H1 (cell line): ENCODE results near the gene FOXN3. TPM values are rescaled to one million over a fixed set of nuclear protein-coding genes. Genes with fewer than 3 reads are reported as not detected.

Source experiments
- ASH2L ChIP-seq: fragments of 200-600, 300-600 bp; sonication (generic); IDR thresholded peaks from one replicate; pipeline ENCODE4 v1.7.1; 2017; ENCODE audit warnings: low read length
- NANOG ChIP-seq: IDR thresholded peaks from 2 replicates; pipeline ENCODE4 v1.6.1; 2011; ENCODE audit warnings: low read length, low read depth, mild to moderate bottlenecking, inconsistent platforms; ENCODE audit not compliant: insufficient read depth, poor library complexity, severe bottlenecking
- RAD21 ChIP-seq, 2 experiments: IDR thresholded peaks in 1 of 2; conservative IDR thresholded peaks in 1 of 2; 2 replicates each; pipeline ENCODE4 v1.6.1; 2011; ENCODE audit warnings: low read depth in 2 of 2, low read length in 2 of 2, improper control_type of control experiment in 1 of 2, inconsistent platforms in 1 of 2, mild to moderate bottlenecking in 1 of 2, moderate library complexity in 1 of 2
- SIRT6 ChIP-seq: IDR thresholded peaks from one replicate; pipeline ENCODE4 v1.7.1; 2012; ENCODE audit warnings: low read length, inconsistent platforms
- polyA plus RNA-seq, 7 experiments: library from polyadenylated mRNA; depleted of rRNA in 3 of 7; stranded (reverse) in 5 of 7; unstranded in 2 of 7; fragments of >200 nt in 5 of 7; fragments of 200-250 nt in 2 of 7; gene quantifications; 1 replicate in 5 of 7; 2 replicates in 1 of 7; 4 replicates in 1 of 7; pipeline versions ENCODE4 v1.2.1 to v1.2.3, GENCODE V29; 2011 to 2013; ENCODE audit warnings: missing spikeins in 2 of 7, mixed read lengths in 2 of 7
- total RNA-seq: library from RNA; stranded (reverse); fragmentation: NEBNext Ultra II Directional; extraction: Animal tissue kit (Norgen Biotek cat#: 25700); gene quantifications from 2 replicates; pipeline ENCODE4 v1.2.1, GENCODE V29; 2021
- TF ChIP-seq, protein P1 (sequence below): fragments of 300-600 bp; sonication (generic); IDR thresholded peaks from 2 replicates; pipeline ENCODE4 v1.7.1; 2012; ENCODE audit warnings: low read length, moderate library complexity, mild to moderate bottlenecking, inconsistent platforms; ENCODE audit not compliant: insufficient replicate concordance

FOXN3 gene
- total and polyA plus RNA-seq, 2 of the 8 experiments (the other 6 are each of a cell fraction or from before 2014, with no cell fraction given) = 52.6 to 178 TPM

DNA sequence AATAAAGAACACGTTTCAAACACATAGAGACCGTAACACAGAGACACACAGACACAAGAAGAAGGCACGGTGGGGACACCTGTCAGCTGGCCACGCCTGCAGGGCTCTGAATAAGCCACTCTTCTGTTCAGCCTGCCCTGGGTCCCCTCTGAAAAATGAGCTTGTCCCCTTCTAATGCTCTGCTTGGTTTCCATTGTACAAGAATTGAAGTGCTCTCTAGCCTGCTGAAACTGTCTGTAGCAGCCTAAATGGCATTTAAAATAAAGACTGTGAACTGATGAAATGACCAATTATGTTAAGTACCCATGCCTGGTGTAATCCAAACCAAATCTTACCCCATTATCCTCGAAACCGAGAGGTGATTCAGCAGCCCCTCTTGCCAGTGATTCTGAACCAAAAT is 139.8 kb downstream of the FOXN3 start (continued):
- TF ChIP-seq, protein P1, sequence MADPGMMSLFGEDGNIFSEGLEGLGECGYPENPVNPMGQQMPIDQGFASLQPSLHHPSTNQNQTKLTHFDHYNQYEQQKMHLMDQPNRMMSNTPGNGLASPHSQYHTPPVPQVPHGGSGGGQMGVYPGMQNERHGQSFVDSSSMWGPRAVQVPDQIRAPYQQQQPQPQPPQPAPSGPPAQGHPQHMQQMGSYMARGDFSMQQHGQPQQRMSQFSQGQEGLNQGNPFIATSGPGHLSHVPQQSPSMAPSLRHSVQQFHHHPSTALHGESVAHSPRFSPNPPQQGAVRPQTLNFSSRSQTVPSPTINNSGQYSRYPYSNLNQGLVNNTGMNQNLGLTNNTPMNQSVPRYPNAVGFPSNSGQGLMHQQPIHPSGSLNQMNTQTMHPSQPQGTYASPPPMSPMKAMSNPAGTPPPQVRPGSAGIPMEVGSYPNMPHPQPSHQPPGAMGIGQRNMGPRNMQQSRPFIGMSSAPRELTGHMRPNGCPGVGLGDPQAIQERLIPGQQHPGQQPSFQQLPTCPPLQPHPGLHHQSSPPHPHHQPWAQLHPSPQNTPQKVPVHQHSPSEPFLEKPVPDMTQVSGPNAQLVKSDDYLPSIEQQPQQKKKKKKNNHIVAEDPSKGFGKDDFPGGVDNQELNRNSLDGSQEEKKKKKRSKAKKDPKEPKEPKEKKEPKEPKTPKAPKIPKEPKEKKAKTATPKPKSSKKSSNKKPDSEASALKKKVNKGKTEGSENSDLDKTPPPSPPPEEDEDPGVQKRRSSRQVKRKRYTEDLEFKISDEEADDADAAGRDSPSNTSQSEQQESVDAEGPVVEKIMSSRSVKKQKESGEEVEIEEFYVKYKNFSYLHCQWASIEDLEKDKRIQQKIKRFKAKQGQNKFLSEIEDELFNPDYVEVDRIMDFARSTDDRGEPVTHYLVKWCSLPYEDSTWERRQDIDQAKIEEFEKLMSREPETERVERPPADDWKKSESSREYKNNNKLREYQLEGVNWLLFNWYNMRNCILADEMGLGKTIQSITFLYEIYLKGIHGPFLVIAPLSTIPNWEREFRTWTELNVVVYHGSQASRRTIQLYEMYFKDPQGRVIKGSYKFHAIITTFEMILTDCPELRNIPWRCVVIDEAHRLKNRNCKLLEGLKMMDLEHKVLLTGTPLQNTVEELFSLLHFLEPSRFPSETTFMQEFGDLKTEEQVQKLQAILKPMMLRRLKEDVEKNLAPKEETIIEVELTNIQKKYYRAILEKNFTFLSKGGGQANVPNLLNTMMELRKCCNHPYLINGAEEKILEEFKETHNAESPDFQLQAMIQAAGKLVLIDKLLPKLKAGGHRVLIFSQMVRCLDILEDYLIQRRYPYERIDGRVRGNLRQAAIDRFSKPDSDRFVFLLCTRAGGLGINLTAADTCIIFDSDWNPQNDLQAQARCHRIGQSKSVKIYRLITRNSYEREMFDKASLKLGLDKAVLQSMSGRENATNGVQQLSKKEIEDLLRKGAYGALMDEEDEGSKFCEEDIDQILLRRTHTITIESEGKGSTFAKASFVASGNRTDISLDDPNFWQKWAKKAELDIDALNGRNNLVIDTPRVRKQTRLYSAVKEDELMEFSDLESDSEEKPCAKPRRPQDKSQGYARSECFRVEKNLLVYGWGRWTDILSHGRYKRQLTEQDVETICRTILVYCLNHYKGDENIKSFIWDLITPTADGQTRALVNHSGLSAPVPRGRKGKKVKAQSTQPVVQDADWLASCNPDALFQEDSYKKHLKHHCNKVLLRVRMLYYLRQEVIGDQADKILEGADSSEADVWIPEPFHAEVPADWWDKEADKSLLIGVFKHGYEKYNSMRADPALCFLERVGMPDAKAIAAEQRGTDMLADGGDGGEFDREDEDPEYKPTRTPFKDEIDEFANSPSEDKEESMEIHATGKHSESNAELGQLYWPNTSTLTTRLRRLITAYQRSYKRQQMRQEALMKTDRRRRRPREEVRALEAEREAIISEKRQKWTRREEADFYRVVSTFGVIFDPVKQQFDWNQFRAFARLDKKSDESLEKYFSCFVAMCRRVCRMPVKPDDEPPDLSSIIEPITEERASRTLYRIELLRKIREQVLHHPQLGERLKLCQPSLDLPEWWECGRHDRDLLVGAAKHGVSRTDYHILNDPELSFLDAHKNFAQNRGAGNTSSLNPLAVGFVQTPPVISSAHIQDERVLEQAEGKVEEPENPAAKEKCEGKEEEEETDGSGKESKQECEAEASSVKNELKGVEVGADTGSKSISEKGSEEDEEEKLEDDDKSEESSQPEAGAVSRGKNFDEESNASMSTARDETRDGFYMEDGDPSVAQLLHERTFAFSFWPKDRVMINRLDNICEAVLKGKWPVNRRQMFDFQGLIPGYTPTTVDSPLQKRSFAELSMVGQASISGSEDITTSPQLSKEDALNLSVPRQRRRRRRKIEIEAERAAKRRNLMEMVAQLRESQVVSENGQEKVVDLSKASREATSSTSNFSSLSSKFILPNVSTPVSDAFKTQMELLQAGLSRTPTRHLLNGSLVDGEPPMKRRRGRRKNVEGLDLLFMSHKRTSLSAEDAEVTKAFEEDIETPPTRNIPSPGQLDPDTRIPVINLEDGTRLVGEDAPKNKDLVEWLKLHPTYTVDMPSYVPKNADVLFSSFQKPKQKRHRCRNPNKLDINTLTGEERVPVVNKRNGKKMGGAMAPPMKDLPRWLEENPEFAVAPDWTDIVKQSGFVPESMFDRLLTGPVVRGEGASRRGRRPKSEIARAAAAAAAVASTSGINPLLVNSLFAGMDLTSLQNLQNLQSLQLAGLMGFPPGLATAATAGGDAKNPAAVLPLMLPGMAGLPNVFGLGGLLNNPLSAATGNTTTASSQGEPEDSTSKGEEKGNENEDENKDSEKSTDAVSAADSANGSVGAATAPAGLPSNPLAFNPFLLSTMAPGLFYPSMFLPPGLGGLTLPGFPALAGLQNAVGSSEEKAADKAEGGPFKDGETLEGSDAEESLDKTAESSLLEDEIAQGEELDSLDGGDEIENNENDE = no peak
- TF ChIP-seq RAD21 (IDR thresholded peaks at IDR 0.05 in 1 of 2, conservative IDR thresholded peaks at IDR 0.05 in 1 of 2; ENCODE audit: low read depth in 2 of 2, low read length in 2 of 2) = no peak
- no peak for TF ChIP-seq SIRT6
- no peak for TF ChIP-seq NANOG
- no peak for TF ChIP-seq ASH2L
